GM12891 (cell line): ENCODE measurements around the gene EYA4.
A peak's percentile ranks its signal among the peaks of the same experiment; 100 is the strongest.
"Not testable (repeated sequence)": the region's sequence is repeated elsewhere in the genome, so short reads cannot be mapped to it uniquely, and the experiment has no call there.

Experiments
- DNase-seq: peaks from one replicate; pipeline ENCODE4 v3.0.0; 2011; ENCODE audit warnings: low spot score; ENCODE audit not compliant: insufficient read length
- FAIRE-seq: peaks from 2 replicates; lab custom pipeline; 2011; peaks lifted over from hg19 to GRCh38; lab: Jason Lieb, UNC
- PAX5 ChIP-seq: IDR thresholded peaks from 2 replicates; pipeline ENCODE4 v1.6.1; 2011; ENCODE audit warnings: low read length, moderate library complexity, mild to moderate bottlenecking; ENCODE audit not compliant: insufficient read depth, severe bottlenecking
- POLR2A ChIP-seq: IDR thresholded peaks from 2 replicates; pipeline ENCODE4 v1.6.1; 2011; ENCODE audit warnings: low read depth, low read length, control low read depth
- POLR2AphosphoS5 ChIP-seq: IDR thresholded peaks from 2 replicates; pipeline ENCODE4 v1.6.1; 2011; ENCODE audit warnings: low read depth, low read length, control low read depth
- POU2F2 ChIP-seq: IDR thresholded peaks from 2 replicates; pipeline ENCODE4 v1.6.1; 2011; ENCODE audit warnings: low read depth, mild to moderate bottlenecking, control low read depth, low read length, moderate library complexity
- SPI1 ChIP-seq: IDR thresholded peaks from 2 replicates; pipeline ENCODE4 v1.6.1; 2011; ENCODE audit warnings: low read depth, low read length, control low read depth
- TAF1 ChIP-seq: IDR thresholded peaks from 2 replicates; pipeline ENCODE4 v1.6.1; 2011; ENCODE audit warnings: low read depth, low read length, control low read depth

The EYA4 gene

DNA sequence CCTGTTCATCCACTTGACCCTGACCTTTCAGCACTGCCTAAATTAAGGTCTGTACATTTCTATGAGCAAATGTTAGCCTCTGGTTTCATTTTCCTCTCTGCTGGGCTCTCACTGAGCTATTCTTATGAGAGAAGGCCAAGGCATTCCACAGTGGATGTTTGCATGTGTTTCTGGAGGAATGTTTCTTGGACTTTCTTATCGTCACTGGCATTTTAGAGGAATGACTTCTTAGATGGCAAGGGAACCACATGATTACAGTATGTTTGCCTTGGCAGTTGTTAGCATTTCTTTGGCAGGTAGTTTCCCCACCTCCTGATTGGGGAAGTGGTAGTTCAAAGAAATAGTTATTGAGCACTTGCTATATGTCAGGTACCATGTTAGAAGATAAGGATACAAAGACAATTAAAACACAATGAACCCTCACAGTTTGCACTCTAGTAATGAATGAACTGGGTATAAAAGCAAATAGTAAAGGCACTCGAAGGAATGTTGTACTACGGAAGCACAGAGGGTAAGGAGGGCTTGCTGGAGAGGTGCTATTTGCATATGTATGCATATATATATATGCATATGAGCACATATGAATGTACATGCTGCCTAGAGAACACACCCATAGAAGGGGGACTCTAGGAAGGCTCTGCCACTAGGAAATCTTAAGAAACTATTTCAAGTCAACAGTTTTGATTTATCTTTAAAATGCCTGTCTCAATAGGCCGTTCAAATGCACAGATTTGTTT is 307.4 kb downstream of the EYA4 start:
- TF ChIP-seq SPI1 (peak; percentile 16; the same call in 1 of the 2 replicates), PAX5 (no peak)
- DNase-seq (no peak), FAIRE-seq (no peak)

GRCh38 chr6:133549371-133549801 is 308.2 kb downstream of the EYA4 start:
- DNase-seq (no peak), FAIRE-seq (no peak)
- TF ChIP-seq PAX5 (no peak), TAF1 (no peak)

- DNase-seq (no peak), FAIRE-seq (no peak)
- no peak for TF ChIP-seq PAX5
- no peak for TF ChIP-seq POU2F2
- no peak for TF ChIP-seq TAF1
- TF ChIP-seq POLR2A: no peak
- no peak for TF ChIP-seq POLR2AphosphoS5
- TF ChIP-seq SPI1: no peak
Observed at GRCh38 chr6:133550026-133550425, 308.9 kb downstream of the EYA4 start.

DNA sequence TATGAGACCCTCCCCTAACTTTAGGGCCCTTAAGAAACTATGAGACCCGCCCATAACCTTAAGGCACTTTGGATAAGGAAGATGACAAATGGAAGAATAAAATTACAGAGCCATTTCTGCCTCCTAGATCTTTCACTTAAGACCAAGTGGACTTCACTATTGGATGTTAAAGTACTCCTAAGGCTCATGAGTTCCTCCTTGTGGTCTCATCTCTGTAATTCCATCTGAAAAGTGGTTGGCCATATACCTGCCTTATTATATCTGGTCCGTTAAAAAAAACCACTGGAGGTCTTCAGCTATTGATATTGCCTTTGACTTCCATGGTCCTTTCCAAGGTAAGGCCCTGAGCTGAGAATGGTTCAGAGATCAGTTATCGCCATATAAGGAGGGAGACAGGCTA is 310.3 kb downstream of the EYA4 start:
- no peak for FAIRE-seq
- no peak for DNase-seq
- TF ChIP-seq PAX5 (no peak), POLR2A (no peak), TAF1 (no peak), POU2F2 (no peak), POLR2AphosphoS5 (no peak), SPI1 (no peak)

DNA sequence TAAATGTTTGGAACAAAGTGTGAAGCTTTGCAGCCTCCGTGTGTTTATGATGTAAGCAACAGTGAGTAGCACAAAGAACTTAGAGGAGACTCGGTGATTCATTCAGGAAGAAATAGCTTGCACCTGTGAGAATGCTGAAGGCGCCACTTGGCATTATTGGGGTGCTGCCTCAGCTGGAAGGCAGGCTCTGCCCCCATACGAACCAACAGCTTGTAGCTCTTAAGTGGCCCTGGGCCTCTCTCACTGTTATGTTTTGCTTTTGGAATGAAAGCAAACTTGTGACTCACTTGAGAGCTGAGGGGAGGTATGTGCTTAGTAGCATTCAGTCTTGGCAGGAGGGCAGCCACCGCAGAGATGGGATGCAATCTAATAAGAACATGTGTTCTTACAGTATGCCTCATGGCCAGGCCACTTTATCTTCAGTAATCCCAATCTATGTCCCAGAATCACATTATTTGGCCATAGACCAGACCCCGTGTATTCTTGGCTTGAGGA is 310.7 kb downstream of the EYA4 start:
- TF ChIP-seq POLR2AphosphoS5 (no peak), TAF1 (no peak), POU2F2 (no peak), PAX5 (no peak), SPI1 (no peak), POLR2A (no peak)
- FAIRE-seq: no peak
- no peak for DNase-seq

- TF ChIP-seq POLR2A: no peak
- no peak for TF ChIP-seq PAX5
- TF ChIP-seq TAF1: no peak
- TF ChIP-seq POLR2AphosphoS5: no peak
- FAIRE-seq (no peak), DNase-seq (no peak)
Observed at GRCh38 chr6:133553652-133554051, 312.5 kb downstream of the EYA4 start.

- not testable (repeated sequence) for FAIRE-seq, DNase-seq
Observed at GRCh38 chr6:133554121-133554520, 313.0 kb downstream of the EYA4 start.

- TF ChIP-seq PAX5 (no peak), SPI1 (no peak), POLR2AphosphoS5 (no peak), TAF1 (no peak), POU2F2 (no peak), POLR2A (no peak)
- FAIRE-seq (no peak), DNase-seq (no peak)
Observed at GRCh38 chr6:133555685-133556084, 314.5 kb downstream of the EYA4 start.

GRCh38 chr6:133559926-133560325 is 318.8 kb downstream of the EYA4 start:
- FAIRE-seq (no peak), DNase-seq (no peak)
- TF ChIP-seq PAX5: no peak
- no peak for TF ChIP-seq SPI1
- no peak for TF ChIP-seq POU2F2
- TF ChIP-seq TAF1: no peak
- no peak for TF ChIP-seq POLR2A
- no peak for TF ChIP-seq POLR2AphosphoS5

DNA sequence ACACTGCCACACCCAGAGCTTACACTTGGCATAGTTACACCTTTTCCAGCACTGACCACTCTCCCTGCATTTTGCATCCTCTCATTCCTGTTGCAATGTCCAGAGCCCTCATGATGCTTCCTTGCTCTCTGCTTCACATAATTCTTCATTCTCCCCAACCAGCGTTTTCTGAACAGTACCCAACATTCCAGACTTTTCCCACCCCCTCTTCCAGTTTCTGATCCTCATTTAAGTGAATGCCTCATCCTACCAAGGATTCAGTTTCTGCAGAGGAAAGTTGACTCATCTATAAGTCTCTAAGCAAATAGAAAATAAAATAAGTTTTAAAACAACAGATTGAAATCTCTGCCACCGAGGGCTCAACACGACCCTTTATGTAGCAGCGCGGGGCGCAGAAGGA is 326.5 kb downstream of the EYA4 start:
- FAIRE-seq: no peak
- DNase-seq: no peak

More for the DNA sequence above, 326.5 kb downstream of the EYA4 start:
- TF ChIP-seq POLR2AphosphoS5 (no peak), TAF1 (no peak), POU2F2 (no peak), PAX5 (no peak), POLR2A (no peak), SPI1 (no peak)
